ENCODE data around the gene RPS6KA2. TPM values are rescaled to one million over a fixed set of nuclear protein-coding genes. Genes with fewer than 3 reads are reported as not detected.

RPS6KA2 gene
- total and polyA plus RNA-seq, 8 donors: 7.9 to 95.4 (median 22.9) TPM

DNA sequence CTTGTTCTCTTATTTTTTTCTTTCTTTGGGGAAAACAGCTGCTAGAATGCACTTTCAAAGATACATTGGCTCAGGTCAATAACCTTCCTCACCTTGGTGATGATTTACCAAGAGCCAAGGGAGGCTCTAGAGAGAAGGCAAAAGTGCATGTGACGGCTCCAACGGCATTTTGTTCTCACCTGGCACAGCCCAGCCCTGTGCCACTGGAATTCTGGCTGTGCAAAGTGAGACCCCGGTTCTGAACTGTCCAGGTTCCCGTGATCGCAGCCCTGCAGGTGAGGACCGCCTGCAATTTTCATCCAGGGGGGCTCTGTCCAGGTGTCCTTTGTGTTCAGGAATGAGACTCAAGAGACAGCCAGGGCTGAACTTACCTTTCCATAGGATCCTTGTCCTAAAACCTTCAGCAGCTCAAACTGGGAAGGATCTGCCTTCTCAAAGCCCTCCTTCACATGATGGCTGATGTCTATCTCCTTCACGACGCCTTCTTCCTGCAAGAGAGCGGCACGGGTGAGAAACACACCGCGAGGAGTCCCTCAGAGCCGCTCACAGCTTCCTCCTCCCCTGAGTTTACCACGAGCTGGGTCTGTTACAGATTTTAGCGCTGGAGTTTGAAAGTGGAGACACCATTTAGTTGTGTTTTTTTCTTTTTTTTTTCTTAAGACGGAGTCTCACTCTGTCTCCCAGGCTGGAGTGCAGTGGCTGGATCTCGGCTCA, 88.6 kb downstream of the RPS6KA2 start:
- Histone ChIP-seq H3K4me3 (no peak overlapping the region), H3K4me1 (no peaks in the 10 kb centered on the region), H3K27ac (no peak overlapping the region), H3K9me3 (no peaks in the 10 kb centered on the region), H3K27me3 (no peaks in the 10 kb centered on the region), H3K36me3 (peaks cover 0 to 2% (median 0%) of the 10 kb centered on the region in 3 donors)
- TF ChIP-seq CTCF (IDR thresholded peaks at IDR 0.05): no peak
- ATAC-seq: no peak
- no peak for FAIRE-seq
- DNase-seq: no peak
- intact Hi-C loops (cut with DNase I): no loop called here
- 89% methylated on average over 17 of the region's 17 CpGs for WGBS, 2 donors

DNA sequence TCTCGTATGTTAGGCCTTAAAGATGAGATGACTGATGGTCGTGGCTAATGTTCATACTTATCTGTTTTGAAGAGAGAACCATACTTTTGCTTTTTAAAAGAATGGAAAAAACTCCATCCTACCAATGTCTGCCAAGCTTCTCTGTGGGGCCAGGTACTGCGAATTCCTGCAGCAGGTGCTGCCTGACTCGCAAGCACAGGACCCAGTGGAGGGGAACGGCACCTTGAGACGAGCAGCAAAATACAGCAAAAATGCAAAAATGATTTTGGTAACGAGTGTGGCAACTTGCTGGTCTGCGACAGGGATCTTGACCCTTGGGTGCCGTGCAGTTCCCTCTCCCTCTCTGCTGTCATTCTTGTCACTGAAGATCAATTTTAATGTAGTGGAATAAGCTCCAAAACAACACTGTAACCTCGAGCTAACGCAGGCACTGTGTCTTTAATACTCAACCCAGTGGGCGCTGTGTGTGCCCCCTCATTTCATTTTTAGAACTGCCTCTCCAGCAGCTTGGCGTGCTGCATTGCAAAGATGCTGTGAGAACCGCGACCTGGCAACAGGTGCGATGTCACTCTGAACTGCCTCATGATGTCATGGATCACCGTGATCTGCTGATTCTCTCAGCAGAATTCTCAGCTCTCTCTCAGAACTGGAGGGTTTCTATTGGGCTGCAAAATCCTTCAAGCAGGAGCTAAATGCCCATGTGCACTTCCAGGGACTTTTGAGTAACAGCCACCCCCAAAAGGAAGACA, 92.2 kb downstream of the RPS6KA2 start:
- no peak for FAIRE-seq

GRCh38 chr6:166533205-166533824, 93.7 kb downstream of the RPS6KA2 start:
- no peak overlapping the region for H3K4me3 ChIP-seq
- FAIRE-seq (no peak), DNase-seq (no peak), ATAC-seq (no peak)
- H3K27me3 ChIP-seq: no peaks in the 10 kb centered on the region
- no peaks in the 10 kb centered on the region for H3K4me1 ChIP-seq
- WGBS, 2 donors: 90 to 92% methylated on average over 15 of the region's 15 CpGs
- H3K9me3 ChIP-seq: no peaks in the 10 kb centered on the region
- TF ChIP-seq CTCF (IDR thresholded peaks at IDR 0.05): no peak
- peaks cover 0 to 8% (median 2%) of the 10 kb centered on the region in 3 donors for H3K36me3 ChIP-seq
- intact Hi-C loops (cut with DNase I): no loop called here
- no peak overlapping the region for H3K27ac ChIP-seq

More for the DNA sequence above, 92.2 kb downstream of the RPS6KA2 start:
- no peaks in the 10 kb centered on the region for H3K9me3 ChIP-seq
- ATAC-seq: no peak
- DNase-seq: no peak
- no peaks in the 10 kb centered on the region for H3K27me3 ChIP-seq
- no peaks in the 10 kb centered on the region for H3K4me1 ChIP-seq
- TF ChIP-seq CTCF (IDR thresholded peaks at IDR 0.05): no peak
- no peak overlapping the region for H3K27ac ChIP-seq
- no peak overlapping the region for H3K4me3 ChIP-seq
- intact Hi-C loops (cut with DNase I): no loop called here
- WGBS, 2 donors: 89 to 90% methylated on average over 17 of the region's 17 CpGs
- peaks cover 0 to 8% (median 2%) of the 10 kb centered on the region in 3 donors for H3K36me3 ChIP-seq

GRCh38 chr6:166532302-166532701, 94.7 kb downstream of the RPS6KA2 start:
- intact Hi-C loops (cut with DNase I): no loop called here
- ATAC-seq: no peak
- DNase-seq: no peak
- no peak overlapping the region for H3K4me3 ChIP-seq
- H3K9me3 ChIP-seq: no peaks in the 10 kb centered on the region
- H3K4me1 ChIP-seq: no peaks in the 10 kb centered on the region
- no peak overlapping the region for H3K27ac ChIP-seq
- WGBS, 2 donors: 91 to 93% methylated on average over 12 of the region's 12 CpGs
- no peak for FAIRE-seq
- no peak for TF ChIP-seq CTCF (IDR thresholded peaks at IDR 0.05)
- peaks cover 0 to 8% (median 2%) of the 10 kb centered on the region in 3 donors for H3K36me3 ChIP-seq
- H3K27me3 ChIP-seq: no peaks in the 10 kb centered on the region
